Sigmoid colon (tissue), 3 donors: ENCODE results near the gene TRIM66.

Experiments
- CTCF ChIP-seq, 4 experiments: fragments of 450-650 bp in 3 of 4; fragments of 200-600 bp in 1 of 4; IDR thresholded peaks; one replicate each; pipeline ENCODE4 v1.5.1; 2016 to 2019; ENCODE audit warnings: antibody characterized with exemption in 4 of 4, mild to moderate bottlenecking in 3 of 4, moderate library complexity in 2 of 4
- POLR2A ChIP-seq, 2 donors: fragments of 450-650 bp; IDR thresholded peaks; one replicate each; pipeline ENCODE4 v1.6.1; 2016; ENCODE audit warnings: antibody characterized with exemption in 2 of 2, mild to moderate bottlenecking in 2 of 2, moderate library complexity in 2 of 2

GRCh38 chr11:8715501-8715900 lies 33.0 kb upstream of the TRIM66 start:
- no peak for TF ChIP-seq CTCF (IDR thresholded peaks at IDR 0.05)
- TF ChIP-seq POLR2A (IDR thresholded peaks at IDR 0.05), result no peak
